ENCODE results near the gene EXOC3L1.

DNA sequence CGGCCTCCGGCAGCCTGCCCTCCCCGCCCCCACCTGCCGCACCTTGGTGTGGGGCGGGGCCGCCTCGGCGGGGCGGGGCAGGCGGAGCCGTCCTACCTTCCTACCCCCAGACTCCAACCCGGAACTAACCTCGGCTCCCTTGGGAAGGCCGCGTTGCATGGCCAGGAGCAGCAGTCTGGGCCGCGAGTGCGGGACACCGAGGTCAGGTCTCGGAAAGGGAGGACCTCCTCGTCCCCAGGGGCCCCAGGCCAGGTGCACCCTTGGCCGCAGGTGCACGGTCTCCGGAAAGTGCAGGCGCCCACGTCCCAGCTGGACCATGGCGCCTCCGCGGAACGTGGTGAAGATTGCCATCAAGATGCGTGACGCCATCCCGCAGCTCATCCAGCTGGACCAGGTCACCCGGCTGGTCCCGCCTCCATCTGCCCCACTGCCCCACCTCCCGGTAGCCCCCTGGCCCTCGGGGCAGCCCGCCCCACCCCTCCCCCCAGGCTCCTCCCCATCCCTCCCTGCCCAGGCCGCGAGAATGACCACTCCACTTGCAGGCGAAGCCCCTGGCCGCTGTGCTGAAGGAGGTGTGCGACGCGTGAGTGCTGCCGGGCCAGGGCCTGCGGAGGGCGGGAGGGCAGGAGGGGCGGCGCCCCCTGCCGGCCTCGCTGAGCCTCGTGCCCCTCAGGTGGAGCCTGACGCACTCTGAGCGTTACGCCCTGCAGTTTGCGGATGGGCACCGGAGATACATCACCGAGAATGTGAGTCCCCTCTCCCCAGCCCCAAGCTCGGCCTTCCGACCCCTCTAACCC, 9.3 kb upstream of the EXOC3L1 start, which contains the start of gene ELMO3:
- TF ChIP-seq CTCF (IDR thresholded peaks at IDR 0.05) (no peak), POLR2A (IDR thresholded peaks at IDR 0.05) (no peak)
